ENCODE results near the gene LRRC56.

Gene LRRC56

DNA sequence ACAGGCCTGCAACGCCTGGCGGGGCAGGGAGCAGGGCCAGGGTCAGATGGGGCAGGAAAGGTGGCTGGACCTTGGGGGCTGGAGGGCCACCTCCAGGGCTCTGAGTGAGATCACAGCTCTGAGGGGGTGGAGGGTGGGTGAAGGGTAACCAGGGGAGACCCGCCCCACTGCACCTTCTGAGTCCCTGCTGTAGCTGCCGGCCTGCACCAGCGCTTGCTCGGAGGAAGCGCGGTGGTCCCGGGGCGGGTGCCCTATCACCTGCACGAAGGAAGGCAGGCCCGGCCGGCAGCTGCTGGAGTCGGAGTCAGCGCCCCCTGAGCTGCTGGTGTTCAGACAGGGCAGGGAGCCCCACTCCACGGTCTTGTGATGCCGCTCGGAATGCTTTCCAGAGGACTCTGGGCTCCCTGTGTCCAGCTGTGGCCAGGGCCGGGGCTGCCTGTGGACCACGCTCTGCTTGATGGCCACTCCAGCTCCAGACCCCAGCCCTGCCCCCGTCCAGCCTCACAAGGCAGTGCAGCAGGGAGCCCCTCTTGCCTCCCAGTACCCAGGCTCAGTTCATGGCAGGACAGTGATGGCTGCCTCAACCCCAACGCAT is 19.4 kb downstream of the LRRC56 start:
- H3K27ac ChIP-seq (replicated peaks), result no peak overlapping the region
- H3K4me3 ChIP-seq (replicated peaks; ENCODE audit: insufficient read depth, low read length), result no peak overlapping the region
- TF ChIP-seq, protein P1, sequence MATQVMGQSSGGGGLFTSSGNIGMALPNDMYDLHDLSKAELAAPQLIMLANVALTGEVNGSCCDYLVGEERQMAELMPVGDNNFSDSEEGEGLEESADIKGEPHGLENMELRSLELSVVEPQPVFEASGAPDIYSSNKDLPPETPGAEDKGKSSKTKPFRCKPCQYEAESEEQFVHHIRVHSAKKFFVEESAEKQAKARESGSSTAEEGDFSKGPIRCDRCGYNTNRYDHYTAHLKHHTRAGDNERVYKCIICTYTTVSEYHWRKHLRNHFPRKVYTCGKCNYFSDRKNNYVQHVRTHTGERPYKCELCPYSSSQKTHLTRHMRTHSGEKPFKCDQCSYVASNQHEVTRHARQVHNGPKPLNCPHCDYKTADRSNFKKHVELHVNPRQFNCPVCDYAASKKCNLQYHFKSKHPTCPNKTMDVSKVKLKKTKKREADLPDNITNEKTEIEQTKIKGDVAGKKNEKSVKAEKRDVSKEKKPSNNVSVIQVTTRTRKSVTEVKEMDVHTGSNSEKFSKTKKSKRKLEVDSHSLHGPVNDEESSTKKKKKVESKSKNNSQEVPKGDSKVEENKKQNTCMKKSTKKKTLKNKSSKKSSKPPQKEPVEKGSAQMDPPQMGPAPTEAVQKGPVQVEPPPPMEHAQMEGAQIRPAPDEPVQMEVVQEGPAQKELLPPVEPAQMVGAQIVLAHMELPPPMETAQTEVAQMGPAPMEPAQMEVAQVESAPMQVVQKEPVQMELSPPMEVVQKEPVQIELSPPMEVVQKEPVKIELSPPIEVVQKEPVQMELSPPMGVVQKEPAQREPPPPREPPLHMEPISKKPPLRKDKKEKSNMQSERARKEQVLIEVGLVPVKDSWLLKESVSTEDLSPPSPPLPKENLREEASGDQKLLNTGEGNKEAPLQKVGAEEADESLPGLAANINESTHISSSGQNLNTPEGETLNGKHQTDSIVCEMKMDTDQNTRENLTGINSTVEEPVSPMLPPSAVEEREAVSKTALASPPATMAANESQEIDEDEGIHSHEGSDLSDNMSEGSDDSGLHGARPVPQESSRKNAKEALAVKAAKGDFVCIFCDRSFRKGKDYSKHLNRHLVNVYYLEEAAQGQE (IDR thresholded peaks at IDR 0.05; ENCODE audit: insufficient replicate concordance, low read depth), result no peak
- no peak for TF ChIP-seq POLR2AphosphoS5 (IDR thresholded peaks at IDR 0.05; ENCODE audit: low read depth)
- DNase-seq (ENCODE audit: low read depth in 1 of 2, low spot score in 1 of 2), result no peak
- H3K27me3 ChIP-seq (ENCODE audit: insufficient read depth, poor library complexity, severe bottlenecking), result peaks cover 30% of the 10 kb centered on the region

DNA sequence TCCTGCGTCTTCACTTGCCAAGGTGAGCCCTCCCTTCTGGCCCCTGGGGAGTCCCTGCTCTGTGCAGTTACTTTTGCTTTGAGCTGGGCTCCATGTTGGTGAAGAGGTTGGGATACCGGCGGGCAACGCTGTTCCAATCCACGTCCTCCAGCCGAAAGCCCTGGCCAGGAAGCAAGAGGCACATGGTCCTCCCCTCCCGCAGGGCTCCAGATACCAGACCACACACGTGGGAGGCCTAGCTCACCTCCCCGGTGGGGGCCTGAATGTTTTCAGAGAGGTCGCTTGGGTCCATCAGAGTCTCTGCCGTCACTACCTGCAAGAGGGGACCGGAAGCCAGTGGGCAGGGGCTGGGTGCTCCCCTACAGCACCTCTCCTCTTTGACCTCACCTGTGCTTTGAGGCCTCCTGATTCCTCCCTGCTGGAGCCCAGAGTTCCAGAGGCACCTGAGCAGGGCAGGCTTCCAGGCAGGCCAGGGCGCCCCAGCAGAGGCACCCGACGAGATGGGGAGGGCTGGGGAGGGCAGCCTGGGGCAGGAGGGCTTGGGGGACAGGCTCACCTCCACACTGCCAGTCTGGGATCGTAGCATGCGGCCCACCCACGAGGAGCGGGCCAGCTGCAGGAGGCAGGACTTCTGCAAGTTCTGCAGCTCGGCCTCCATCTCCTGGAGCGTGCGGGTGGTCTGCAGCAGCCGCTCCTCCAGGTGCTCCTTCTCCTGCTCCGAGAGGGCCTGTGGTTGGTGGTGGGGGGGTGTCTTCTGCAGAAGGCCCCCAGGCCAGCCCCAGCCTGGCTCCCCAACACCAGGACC is 20.2 kb downstream of the LRRC56 start:
- DNase-seq (ENCODE audit: low read depth in 1 of 2, low spot score in 1 of 2), result no peak
- no peak overlapping the region for H3K27ac ChIP-seq (replicated peaks)
- no peak overlapping the region for H3K4me3 ChIP-seq (replicated peaks; ENCODE audit: insufficient read depth, low read length)
- TF ChIP-seq, protein P2, sequence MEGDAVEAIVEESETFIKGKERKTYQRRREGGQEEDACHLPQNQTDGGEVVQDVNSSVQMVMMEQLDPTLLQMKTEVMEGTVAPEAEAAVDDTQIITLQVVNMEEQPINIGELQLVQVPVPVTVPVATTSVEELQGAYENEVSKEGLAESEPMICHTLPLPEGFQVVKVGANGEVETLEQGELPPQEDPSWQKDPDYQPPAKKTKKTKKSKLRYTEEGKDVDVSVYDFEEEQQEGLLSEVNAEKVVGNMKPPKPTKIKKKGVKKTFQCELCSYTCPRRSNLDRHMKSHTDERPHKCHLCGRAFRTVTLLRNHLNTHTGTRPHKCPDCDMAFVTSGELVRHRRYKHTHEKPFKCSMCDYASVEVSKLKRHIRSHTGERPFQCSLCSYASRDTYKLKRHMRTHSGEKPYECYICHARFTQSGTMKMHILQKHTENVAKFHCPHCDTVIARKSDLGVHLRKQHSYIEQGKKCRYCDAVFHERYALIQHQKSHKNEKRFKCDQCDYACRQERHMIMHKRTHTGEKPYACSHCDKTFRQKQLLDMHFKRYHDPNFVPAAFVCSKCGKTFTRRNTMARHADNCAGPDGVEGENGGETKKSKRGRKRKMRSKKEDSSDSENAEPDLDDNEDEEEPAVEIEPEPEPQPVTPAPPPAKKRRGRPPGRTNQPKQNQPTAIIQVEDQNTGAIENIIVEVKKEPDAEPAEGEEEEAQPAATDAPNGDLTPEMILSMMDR (IDR thresholded peaks at IDR 0.05; ENCODE audit: insufficient read depth, low read length), result no peak
- TF ChIP-seq POLR2AphosphoS5 (IDR thresholded peaks at IDR 0.05; ENCODE audit: low read depth) (no peak), SPI1 (IDR thresholded peaks at IDR 0.05; ENCODE audit: borderline replicate concordance, low read depth) (no peak), GABPA (IDR thresholded peaks at IDR 0.05; ENCODE audit: low read depth) (no peak)
- TF ChIP-seq, protein P1 (IDR thresholded peaks at IDR 0.05; ENCODE audit: insufficient replicate concordance, low read depth), result no peak
- peaks cover 30% of the 10 kb centered on the region for H3K27me3 ChIP-seq (ENCODE audit: insufficient read depth, poor library complexity, severe bottlenecking)

DNA sequence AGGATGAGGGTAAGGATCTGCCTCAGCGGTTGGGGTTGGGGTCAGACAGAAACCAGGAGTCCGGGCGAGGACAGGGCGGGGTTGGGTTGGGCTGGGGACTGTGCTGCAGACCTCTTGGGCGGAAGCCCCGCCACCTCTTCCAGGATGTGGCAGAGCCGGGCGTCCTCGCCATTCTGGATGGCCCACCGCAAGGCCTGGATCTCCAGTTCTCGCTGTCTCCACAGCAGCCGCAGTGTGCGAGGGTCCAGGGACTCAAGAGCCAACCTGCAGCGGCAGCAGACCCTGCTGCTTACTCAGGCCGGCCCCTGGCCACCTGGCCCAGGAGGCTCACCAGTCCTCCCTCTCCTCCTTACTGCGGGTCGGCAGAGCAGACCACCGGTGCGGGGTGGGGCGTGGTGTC is 21.2 kb downstream of the LRRC56 start:
- TF ChIP-seq, protein P1 (IDR thresholded peaks at IDR 0.05; ENCODE audit: insufficient replicate concordance, low read depth), result no peak
- TF ChIP-seq, protein P2 (IDR thresholded peaks at IDR 0.05; ENCODE audit: insufficient read depth, low read length), result no peak
- TF ChIP-seq POLR2AphosphoS5 (IDR thresholded peaks at IDR 0.05; ENCODE audit: low read depth), result no peak
- TF ChIP-seq SPI1 (IDR thresholded peaks at IDR 0.05; ENCODE audit: borderline replicate concordance, low read depth), result no peak
- H3K27ac ChIP-seq (replicated peaks), result no peak overlapping the region
- H3K4me3 ChIP-seq (replicated peaks; ENCODE audit: insufficient read depth, low read length), result no peak overlapping the region
- H3K27me3 ChIP-seq (ENCODE audit: insufficient read depth, poor library complexity, severe bottlenecking), result peaks cover 30% of the 10 kb centered on the region
- no peak for DNase-seq (ENCODE audit: low read depth in 1 of 2, low spot score in 1 of 2)

All from HL-60 (cell line).